CD14-positive monocyte (primary cell): ENCODE results near the gene BTBD10. TPM values are rescaled to one million over a fixed set of nuclear protein-coding genes. Genes with fewer than 3 reads are reported as not detected.

ENCODE experiments used
- DNase-seq, 3 donors: peaks; one replicate each; pipeline ENCODE4 v3.0.0-alpha.2; 2011 to 2022
- H2AFZ ChIP-seq: 2 replicates; pipeline ENCODE4 v1.6.0; 2012; ENCODE audit warnings: mild to moderate bottlenecking, low read depth, low read length, inconsistent platforms; ENCODE audit not compliant: insufficient read depth, poor library complexity, severe bottlenecking
- H3K27ac ChIP-seq, 2 donors: 1 replicate in 1 of 2; 2 replicates in 1 of 2; pipeline ENCODE4 v1.5.1; 2012 to 2013; ENCODE audit warnings: low read length in 2 of 2, control low read depth in 1 of 2, inconsistent platforms in 1 of 2, low read depth in 1 of 2, mild to moderate bottlenecking in 1 of 2
- H3K27me3 ChIP-seq, 2 donors: one replicate each; pipeline versions ENCODE4 v1.6.0 to v1.6.1; 2011 to 2013; ENCODE audit warnings: low read length in 2 of 2; ENCODE audit not compliant: control insufficient read depth in 2 of 2, insufficient read depth in 2 of 2
- H3K36me3 ChIP-seq, 2 donors: replicated peaks in 1 of 2; 1 replicate in 1 of 2; 2 replicates in 1 of 2; pipeline versions ENCODE4 v1.5.1 to v1.6.1; 2012 to 2013; ENCODE audit warnings: low read length in 2 of 2, control low read depth in 1 of 2, inconsistent platforms in 1 of 2, mild to moderate bottlenecking in 1 of 2; ENCODE audit not compliant: insufficient read depth in 2 of 2, control insufficient read depth in 1 of 2
- H3K4me1 ChIP-seq, 2 donors: 1 replicate in 1 of 2; 2 replicates in 1 of 2; pipeline versions ENCODE4 v1.5.1 to v1.6.1; 2012 to 2013; ENCODE audit warnings: low read length in 2 of 2, control low read depth in 1 of 2, inconsistent platforms in 1 of 2, mild to moderate bottlenecking in 1 of 2, moderate library complexity in 1 of 2; ENCODE audit not compliant: insufficient read depth in 2 of 2, control insufficient read depth in 1 of 2
- H3K4me2 ChIP-seq: replicated peaks from 2 replicates; pipeline ENCODE3; 2012; ENCODE audit warnings: low read length, moderate library complexity, mild to moderate bottlenecking; ENCODE audit not compliant: poor library complexity, severe bottlenecking; ENCODE audit errors: extremely low read depth
- H3K4me3 ChIP-seq, 3 experiments: fragments of 200-600 bp in 1 of 3; sonication (generic) in 1 of 3; replicated peaks in 1 of 3; 1 replicate in 2 of 3; 2 replicates in 1 of 3; pipeline ENCODE4 v1.5.1; 2011 to 2013; ENCODE audit warnings: low read length in 3 of 3, mild to moderate bottlenecking in 3 of 3, control low read depth in 2 of 3, low read depth in 2 of 3, inconsistent platforms in 1 of 3, moderate library complexity in 1 of 3
- H3K79me2 ChIP-seq: 2 replicates; pipeline ENCODE4 v1.6.0; 2012; ENCODE audit warnings: mild to moderate bottlenecking, control low read depth, inconsistent platforms, low read length, moderate library complexity; ENCODE audit not compliant: insufficient read depth
- H3K9ac ChIP-seq: 2 replicates; pipeline ENCODE4 v1.6.0; 2017; ENCODE audit warnings: low read length, mild to moderate bottlenecking; ENCODE audit not compliant: insufficient read depth, poor library complexity, severe bottlenecking
- H3K9me3 ChIP-seq, 2 donors: replicated peaks in 1 of 2; 1 replicate in 1 of 2; 2 replicates in 1 of 2; pipeline versions ENCODE4 v1.5.1 to v1.6.1; 2012 to 2013; ENCODE audit warnings: low read length in 2 of 2, control low read depth in 1 of 2; ENCODE audit not compliant: control insufficient read depth in 1 of 2, insufficient read depth in 1 of 2
- H4K20me1 ChIP-seq: 2 replicates; pipeline ENCODE4 v1.6.0; 2012; ENCODE audit warnings: mild to moderate bottlenecking, low read length, control low read depth, moderate library complexity; ENCODE audit not compliant: insufficient read depth
- H3K27ac Mint-ChIP-seq, 7 donors: one replicate each; pipeline ENCODE4 v1.8.0; 2020; ENCODE audit warnings: mild to moderate bottlenecking in 7 of 7, mixed read lengths in 7 of 7, moderate library complexity in 6 of 7, inconsistent platforms in 2 of 7
- H3K27me3 Mint-ChIP-seq, 3 donors: one replicate each; pipeline ENCODE4 v1.8.0; 2021 to 2022; ENCODE audit warnings: low read depth in 3 of 3, mild to moderate bottlenecking in 3 of 3, mixed read lengths in 3 of 3, moderate library complexity in 3 of 3, inconsistent platforms in 1 of 3
- H3K36me3 Mint-ChIP-seq, 2 donors: one replicate each; pipeline ENCODE4 v1.8.0; 2020; ENCODE audit warnings: mixed read lengths in 2 of 2, inconsistent platforms in 1 of 2, mild to moderate bottlenecking in 1 of 2
- H3K4me1 Mint-ChIP-seq: one replicate; pipeline ENCODE4 v1.8.0; 2020; ENCODE audit warnings: mild to moderate bottlenecking, mixed read lengths
- H3K4me3 Mint-ChIP-seq, 2 donors: one replicate each; pipeline ENCODE4 v1.8.0; 2020; ENCODE audit warnings: mild to moderate bottlenecking in 2 of 2, mixed read lengths in 2 of 2, moderate library complexity in 1 of 2
- H3K9me3 Mint-ChIP-seq, 7 donors: one replicate each; pipeline ENCODE4 v1.8.0; 2020 to 2022; ENCODE audit warnings: mixed read lengths in 7 of 7, mild to moderate bottlenecking in 6 of 7, moderate library complexity in 6 of 7, inconsistent platforms in 2 of 7
- WGBS: methylation state at CpG from one replicate; pipeline ENCODE4 v1.1.5; 2013; ENCODE audit warnings: missing lambda C conversion rate; ENCODE audit not compliant: insufficient coverage; 5-methylcytosine and 5-hydroxymethylcytosine counted together
- intact Hi-C, 2 donors: fragments of 100-400 bp; cut with micrococcal nuclease; formaldehyde crosslinking; loops; one replicate each; pipeline versions ENCODE4 v1.15.0 to v1.15.1; 2023
- polyA plus RNA-seq, 3 donors: library from polyadenylated mRNA; depleted of rRNA in 1 of 3; unstranded in 2 of 3; stranded (reverse) in 1 of 3; fragments of 300-500 nt in 2 of 3; fragments of >200 nt in 1 of 3; fragmentation: Illumina TruSeq in 2 of 3; gene quantifications; 1 replicate in 2 of 3; 2 replicates in 1 of 3; pipeline ENCODE4 v1.2.3, GENCODE V29; 2012 to 2021
- TF ChIP-seq, protein P1 (sequence below): fragments of 200-600 bp; IDR thresholded peaks from one replicate; pipeline ENCODE4 v1.8.0; 2022; ENCODE audit warnings: antibody characterized with exemption, mild to moderate bottlenecking

The BTBD10 gene
- polyA plus RNA-seq, 3 donors = 9.6 to 19.8 (median 13.8) TPM

DNA sequence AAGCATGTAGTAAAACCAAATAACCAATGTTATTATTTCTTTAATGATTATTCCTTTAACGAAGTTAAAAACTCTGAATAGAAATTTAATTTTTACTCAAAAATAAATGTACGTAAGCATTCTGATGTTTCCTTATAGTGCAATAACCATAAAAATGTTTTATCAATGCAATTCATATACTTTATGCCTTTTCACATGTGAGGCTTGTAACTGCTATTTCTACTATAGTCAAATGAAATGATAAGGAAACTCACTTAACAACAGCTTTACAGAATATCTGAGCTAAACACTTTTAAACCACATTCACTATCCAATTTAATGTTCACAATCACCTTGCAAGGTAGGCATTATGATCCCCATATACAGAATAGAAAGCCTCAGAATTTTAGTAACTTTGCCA is 17.4 kb downstream of the BTBD10 start:
- Histone ChIP-seq H3K4me2 (no peak overlapping the region), H4K20me1 (peaks cover 60% of the 10 kb centered on the region), H3K79me2 (peaks cover 62% of the 10 kb centered on the region), H3K27ac (no peak overlapping the region), H3K9me3 (no peaks in the 10 kb centered on the region), H3K4me3 (no peak overlapping the region), H3K27me3 (no peaks in the 10 kb centered on the region), H3K9ac (no peak overlapping the region), H2AFZ (no peak overlapping the region), H3K4me1 (peaks cover 9 to 15% of the 10 kb centered on the region in 2 donors), H3K36me3 (no peaks in the 10 kb centered on the region)
- WGBS = no CpG with 5 or more reads among the region's 2 CpGs
- H3K4me3 Mint-ChIP-seq = no peak overlapping the region
- peaks cover 15% of the 10 kb centered on the region for H3K4me1 Mint-ChIP-seq
- H3K27ac Mint-ChIP-seq = no peak overlapping the region
- TF ChIP-seq, protein P1, sequence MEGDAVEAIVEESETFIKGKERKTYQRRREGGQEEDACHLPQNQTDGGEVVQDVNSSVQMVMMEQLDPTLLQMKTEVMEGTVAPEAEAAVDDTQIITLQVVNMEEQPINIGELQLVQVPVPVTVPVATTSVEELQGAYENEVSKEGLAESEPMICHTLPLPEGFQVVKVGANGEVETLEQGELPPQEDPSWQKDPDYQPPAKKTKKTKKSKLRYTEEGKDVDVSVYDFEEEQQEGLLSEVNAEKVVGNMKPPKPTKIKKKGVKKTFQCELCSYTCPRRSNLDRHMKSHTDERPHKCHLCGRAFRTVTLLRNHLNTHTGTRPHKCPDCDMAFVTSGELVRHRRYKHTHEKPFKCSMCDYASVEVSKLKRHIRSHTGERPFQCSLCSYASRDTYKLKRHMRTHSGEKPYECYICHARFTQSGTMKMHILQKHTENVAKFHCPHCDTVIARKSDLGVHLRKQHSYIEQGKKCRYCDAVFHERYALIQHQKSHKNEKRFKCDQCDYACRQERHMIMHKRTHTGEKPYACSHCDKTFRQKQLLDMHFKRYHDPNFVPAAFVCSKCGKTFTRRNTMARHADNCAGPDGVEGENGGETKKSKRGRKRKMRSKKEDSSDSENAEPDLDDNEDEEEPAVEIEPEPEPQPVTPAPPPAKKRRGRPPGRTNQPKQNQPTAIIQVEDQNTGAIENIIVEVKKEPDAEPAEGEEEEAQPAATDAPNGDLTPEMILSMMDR = no peak
- peaks cover 3 to 8% of the 10 kb centered on the region in 2 donors for H3K36me3 Mint-ChIP-seq
- H3K27me3 Mint-ChIP-seq = no peaks in the 10 kb centered on the region
- intact Hi-C loops = no loop called here
- DNase-seq = no peak
- H3K9me3 Mint-ChIP-seq = peaks cover 0 to 2% (median 0%) of the 10 kb centered on the region in 7 donors

DNA sequence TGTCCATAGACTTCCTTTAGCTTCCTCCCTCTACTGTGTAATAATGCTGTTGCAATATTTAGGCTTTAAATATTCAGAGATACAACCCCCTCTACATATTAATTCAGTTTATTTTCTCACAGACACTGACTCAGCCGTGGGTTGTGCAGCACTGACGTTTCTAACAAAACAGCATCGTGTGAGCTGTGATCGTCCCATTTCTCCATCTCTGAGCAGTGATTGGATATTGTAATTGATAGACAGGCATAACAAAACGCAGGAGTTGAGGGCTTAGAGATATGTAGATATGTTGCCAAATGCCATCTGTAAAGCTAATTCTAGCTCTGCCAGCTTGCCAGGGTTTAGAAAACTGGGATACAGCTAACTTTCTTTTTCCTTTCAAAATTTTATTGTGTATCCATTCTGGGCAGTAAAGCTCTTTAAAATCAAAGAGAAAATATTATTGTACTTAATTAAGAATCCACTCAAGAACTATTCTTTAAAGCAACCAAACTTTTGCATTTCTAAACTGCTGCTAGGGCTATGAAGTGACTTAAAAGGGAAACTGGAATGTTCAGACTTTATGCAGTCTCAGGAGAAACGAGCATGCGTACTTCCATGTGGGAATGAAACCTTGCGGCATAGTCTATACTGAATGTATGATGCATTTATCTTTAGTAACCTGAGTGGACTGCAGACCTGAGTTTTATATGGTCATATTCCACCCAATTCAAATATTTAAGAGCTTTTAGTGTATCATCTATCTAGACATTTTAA is 22.7 kb downstream of the BTBD10 start:
- Mint-ChIP-seq H3K36me3 (peaks cover 4 to 7% of the 10 kb centered on the region in 2 donors), H3K27ac (no peak overlapping the region), H3K9me3 (peaks cover 0 to 2% (median 0%) of the 10 kb centered on the region in 7 donors), H3K4me1 (peaks cover 27% of the 10 kb centered on the region), H3K4me3 (no peak overlapping the region), H3K27me3 (no peaks in the 10 kb centered on the region)
- TF ChIP-seq, protein P1 = no peak
- intact Hi-C loops = no loop called here
- Histone ChIP-seq H3K79me2 (peaks cover 19% of the 10 kb centered on the region), H3K27ac (no peak overlapping the region), H2AFZ (no peak overlapping the region), H3K4me1 (peaks cover 8 to 13% of the 10 kb centered on the region in 2 donors), H3K27me3 (no peaks in the 10 kb centered on the region), H3K4me2 (no peak overlapping the region), H4K20me1 (peaks cover 47% of the 10 kb centered on the region), H3K4me3 (no peak overlapping the region), H3K36me3 (no peaks in the 10 kb centered on the region), H3K9me3 (no peaks in the 10 kb centered on the region), H3K9ac (no peak overlapping the region)
- DNase-seq = no peak
- 83% methylated on average over 1 of the region's 8 CpGs for WGBS
